IMR-90 (cell line): ENCODE data around the gene CCDC171. TPM values are rescaled to one million over a fixed set of nuclear protein-coding genes. Genes with fewer than 3 reads are reported as not detected.

ENCODE experiments used
- ATAC-seq: fragments of 200-7000 bp; cut with Tn5 transposase; 2 replicates; pipeline ENCODE4 v1.9.1; 2020; ENCODE audit warnings: low read depth, mild to moderate bottlenecking, moderate library complexity
- BruUV-seq: library from RNA; stranded (reverse); fragments of 400-500 nt; replicated peaks from 2 replicates; lab custom pipeline; 2021; lab: Mats Ljungman, UMichigan
- CTCF ChIA-PET: fragments of 300-600 bp; formaldehyde crosslinking; extraction: SDS; loops from one replicate; lab custom pipeline; 2021; ENCODE audit warnings: antibody characterized with exemption; lab: Yijun Ruan, JAX
- POLR2A ChIA-PET: fragments of 300-600 bp; sonication (Branson Sonifier 250); formaldehyde crosslinking; loops from one replicate; lab custom pipeline; 2022; ENCODE audit warnings: antibody characterized with exemption; ENCODE audit not compliant: unreplicated experiment; lab: Charles Lee
- DNase-seq: peaks from one replicate; pipeline ENCODE4 v3.0.0; 2013
- H2AFZ ChIP-seq: replicated peaks from 2 replicates; pipeline ENCODE3; 2013; ENCODE audit warnings: low read length, mild to moderate bottlenecking; ENCODE audit not compliant: poor library complexity
- H2AK5ac ChIP-seq: 2 replicates; pipeline ENCODE4 v1.6.1; 2013; ENCODE audit warnings: low read depth, low read length, inconsistent platforms
- H2AK9ac ChIP-seq: replicated peaks from 2 replicates; pipeline ENCODE3; 2013; ENCODE audit warnings: mild to moderate bottlenecking, low read depth, low read length, moderate library complexity; ENCODE audit not compliant: poor library complexity
- H2BK120ac ChIP-seq: 2 replicates; pipeline ENCODE4 v1.6.1; 2013; ENCODE audit warnings: low read depth, low read length, inconsistent platforms
- H2BK15ac ChIP-seq: 3 replicates; pipeline ENCODE4 v1.6.1; 2013; ENCODE audit warnings: low read depth, low read length, inconsistent platforms
- H2BK20ac ChIP-seq: 2 replicates; pipeline ENCODE4 v1.6.1; 2013; ENCODE audit warnings: low read depth, mild to moderate bottlenecking, inconsistent platforms, low read length, moderate library complexity
- H2BK5ac ChIP-seq: 2 replicates; pipeline ENCODE4 v1.6.1; 2013; ENCODE audit warnings: mild to moderate bottlenecking, low read depth, low read length, inconsistent platforms; ENCODE audit not compliant: poor library complexity, severe bottlenecking
- H3K14ac ChIP-seq: replicated peaks from 2 replicates; pipeline ENCODE4 v1.6.1; 2013; ENCODE audit warnings: low read depth, low read length, inconsistent platforms
- H3K18ac ChIP-seq: 2 replicates; pipeline ENCODE4 v1.6.1; 2013; ENCODE audit warnings: low read depth, low read length, control low read depth
- H3K23ac ChIP-seq: 2 replicates; pipeline ENCODE4 v1.6.1; 2013; ENCODE audit warnings: low read depth, low read length, inconsistent platforms
- H3K27ac ChIP-seq: 2 replicates; pipeline ENCODE4 v1.5.1; 2013; ENCODE audit warnings: mild to moderate bottlenecking, control low read depth, low read length; ENCODE audit not compliant: insufficient read depth
- H3K27me3 ChIP-seq: 2 replicates; pipeline ENCODE4 v1.6.1; 2013; ENCODE audit warnings: low read length; ENCODE audit not compliant: control insufficient read depth, insufficient read depth
- H3K36me3 ChIP-seq: 2 replicates; pipeline ENCODE4 v1.6.1; 2013; ENCODE audit warnings: low read length, mixed read lengths; ENCODE audit not compliant: control insufficient read depth, insufficient read depth
- H3K4ac ChIP-seq: 2 replicates; pipeline ENCODE4 v1.6.1; 2013; ENCODE audit warnings: low read depth, low read length, inconsistent platforms
- H3K4me1 ChIP-seq: 2 replicates; pipeline ENCODE4 v1.6.1; 2013; ENCODE audit warnings: low read length, mixed read lengths; ENCODE audit not compliant: control insufficient read depth, insufficient read depth
- H3K4me2 ChIP-seq: 2 replicates; pipeline ENCODE4 v1.6.1; 2013; ENCODE audit warnings: low read depth, mild to moderate bottlenecking, control low read depth, low read length, moderate library complexity
- H3K4me3 ChIP-seq: 2 replicates; pipeline ENCODE4 v1.5.1; 2013; ENCODE audit warnings: low read depth, mild to moderate bottlenecking, control low read depth, low read length, moderate library complexity; ENCODE audit not compliant: insufficient read depth
- H3K56ac ChIP-seq: 2 replicates; pipeline ENCODE4 v1.6.1; 2013; ENCODE audit warnings: low read length, inconsistent platforms; ENCODE audit not compliant: insufficient read depth; ENCODE audit errors: extremely low read depth
- H3K79me1 ChIP-seq, 2 experiments: 2 replicates each; pipeline ENCODE4 v1.6.1; 2013; ENCODE audit warnings: low read length in 2 of 2, inconsistent platforms in 1 of 2, low read depth in 1 of 2
- H3K9ac ChIP-seq: 2 replicates; pipeline ENCODE4 v1.6.1; 2013; ENCODE audit warnings: low read depth, low read length, control low read depth
- H3K9me1 ChIP-seq: 2 replicates; pipeline ENCODE4 v1.6.1; 2013; ENCODE audit warnings: low read length, inconsistent platforms; ENCODE audit not compliant: insufficient read depth
- H3K9me3 ChIP-seq: 2 replicates; pipeline ENCODE4 v1.6.1; 2013; ENCODE audit warnings: low read length; ENCODE audit not compliant: control insufficient read depth, insufficient read depth
- H4K20me1 ChIP-seq: 2 replicates; pipeline ENCODE4 v1.6.1; 2013; ENCODE audit warnings: low read length, inconsistent platforms; ENCODE audit not compliant: insufficient read depth
- H4K5ac ChIP-seq: 2 replicates; pipeline ENCODE4 v1.6.1; 2013; ENCODE audit warnings: mild to moderate bottlenecking, low read depth, low read length, control low read depth
- H4K8ac ChIP-seq, 2 experiments: 2 replicates each; pipeline ENCODE4 v1.6.1; 2013; ENCODE audit warnings: low read depth in 2 of 2, low read length in 2 of 2, control low read depth in 1 of 2, inconsistent platforms in 1 of 2
- H4K91ac ChIP-seq: 2 replicates; pipeline ENCODE4 v1.6.1; 2013; ENCODE audit warnings: low read depth, low read length, inconsistent platforms; ENCODE audit not compliant: insufficient read depth
- BHLHE40 ChIP-seq: fragments of 150-350 bp; IDR thresholded peaks from 2 replicates; pipeline ENCODE4 v1.6.1; 2016; ENCODE audit warnings: mild to moderate bottlenecking, low read depth, low read length
- ELK1 ChIP-seq: fragments of 150-350 bp; IDR thresholded peaks from 2 replicates; pipeline ENCODE4 v1.6.1; 2016; ENCODE audit warnings: low read depth, mild to moderate bottlenecking, low read length, moderate library complexity, borderline replicate concordance
- RAD21 ChIP-seq: IDR thresholded peaks from 2 replicates; pipeline ENCODE4 v1.6.1; 2012; ENCODE audit warnings: low read length, improper control_type of control experiment
- SMC3 ChIP-seq: fragments of 150-350 bp; IDR thresholded peaks from 2 replicates; pipeline ENCODE4 v1.6.1; 2016; ENCODE audit warnings: low read depth, mild to moderate bottlenecking, antibody characterized with exemption, low read length, moderate library complexity
- WGBS, 2 experiments: methylation state at CpG; one replicate each; pipeline versions ENCODE4 v1.1.5 to v1.1.7; 2013; ENCODE audit warnings: missing lambda C conversion rate in 2 of 2; ENCODE audit not compliant: insufficient read length in 1 of 2; ENCODE audit errors: extremely low coverage in 2 of 2; 5-methylcytosine and 5-hydroxymethylcytosine counted together
- dilution Hi-C: fragments of 300-500 bp; cut with HindIII; formaldehyde crosslinking; loops from one replicate; pipeline ENCODE4 v1.14.3; 2018; ENCODE audit warnings: low sequenced_read_pairs; ENCODE audit not compliant: unreplicated experiment
- in situ Hi-C: fragments of 300-500 bp; cut with MboI; formaldehyde crosslinking; loops from 3 replicates; pipeline ENCODE4 v1.14.3; 2019; ENCODE audit warnings: low sequenced_read_pairs, inconsistent platforms, mixed read lengths
- intact Hi-C: fragments of 100-400 bp; cut with micrococcal nuclease; formaldehyde crosslinking; loops from 2 replicates; pipeline ENCODE4 v1.10.0; 2022
- polyA plus RNA-seq, 3 experiments: library from polyadenylated mRNA; depleted of rRNA; stranded (reverse); fragments of >200 nt; gene quantifications; 2 replicates each; pipeline ENCODE4 v1.2.3, GENCODE V29; 2012; ENCODE audit warnings: low replicate concordance in 1 of 3
- total RNA-seq: library from RNA; depleted of rRNA; stranded (reverse); fragments of >200 nt; gene quantifications from 2 replicates; pipeline ENCODE4 v1.2.3, GENCODE V29; 2012

CCDC171 gene
- total and polyA plus RNA-seq, 2 of the 4 experiments (the other 2 are of a cell fraction), result 0.63 to 2.2 TPM

GRCh38 chr9:15824310-15824709 lies 271.5 kb downstream of the CCDC171 start:
- no peak overlapping the region for H2AFZ ChIP-seq
- no peak overlapping the region for H2AK5ac ChIP-seq
- DNase-seq (peak; percentile 21), ATAC-seq (no peak)
- H2BK20ac ChIP-seq, result no peak overlapping the region
- H2BK5ac ChIP-seq, result no peak overlapping the region
- no peaks in the 10 kb centered on the region for H3K9me1 ChIP-seq
- no peak overlapping the region for H3K4me3 ChIP-seq
- H4K91ac ChIP-seq, result no peak overlapping the region
- H4K8ac ChIP-seq, result no peak overlapping the region
- no CpG with 5 or more reads among the region's 4 CpGs for WGBS, 2 experiments
- no peak overlapping the region for H3K56ac ChIP-seq
- H3K9me3 ChIP-seq, result no peaks in the 10 kb centered on the region
- no peaks in the 10 kb centered on the region for H3K36me3 ChIP-seq
- no peak overlapping the region for H2BK120ac ChIP-seq
- H3K18ac ChIP-seq, result no peak overlapping the region
- dilution Hi-C loops, result no loop called here
- in situ Hi-C loops, result no loop called here
- H3K4ac ChIP-seq, result no peak overlapping the region
- no TSS peak for BruUV-seq
- no peak overlapping the region for H3K9ac ChIP-seq
- ChIA-PET CTCF (no interaction called here), POLR2A (no interaction called here)
- no peaks in the 10 kb centered on the region for H3K27me3 ChIP-seq
- no peaks in the 10 kb centered on the region for H3K79me1 ChIP-seq
- peaks cover 1% of the 10 kb centered on the region; the same call in 1 of the 2 replicates for H3K4me1 ChIP-seq
- H2BK15ac ChIP-seq, result no peak overlapping the region
- H3K4me2 ChIP-seq, result no peak overlapping the region
- no peak overlapping the region for H4K5ac ChIP-seq
- no peak overlapping the region for H2AK9ac ChIP-seq
- H3K14ac ChIP-seq, result no peak overlapping the region
- TF ChIP-seq RAD21, result peak; percentile 24; the same call in 1 of the 2 replicates
- no peak for TF ChIP-seq SMC3
- TF ChIP-seq ELK1, result no peak
- no peak for TF ChIP-seq BHLHE40
- no peaks in the 10 kb centered on the region for H4K20me1 ChIP-seq
- intact Hi-C loops, result no loop called here
- H3K27ac ChIP-seq, result no peak overlapping the region
- no peak overlapping the region for H3K23ac ChIP-seq
